ENCODE data around the gene SUGCT. TPM values are rescaled to one million over a fixed set of nuclear protein-coding genes. Genes with fewer than 3 reads are reported as not detected.

Gene SUGCT
- polyA plus RNA-seq, 12 donors = 2.0 to 42.9 (median 2.8) TPM; not detected in 1

GRCh38 chr7:40865441-40866233 is 730.8 kb downstream of the SUGCT start:
- DNase-seq = no peak

- DNase-seq = peak; percentile 21
Measured at GRCh38 chr7:40866601-40867000, 731.8 kb downstream of the SUGCT start.

- no peak for DNase-seq
Measured at GRCh38 chr7:40870108-40870507, 735.3 kb downstream of the SUGCT start.

DNA sequence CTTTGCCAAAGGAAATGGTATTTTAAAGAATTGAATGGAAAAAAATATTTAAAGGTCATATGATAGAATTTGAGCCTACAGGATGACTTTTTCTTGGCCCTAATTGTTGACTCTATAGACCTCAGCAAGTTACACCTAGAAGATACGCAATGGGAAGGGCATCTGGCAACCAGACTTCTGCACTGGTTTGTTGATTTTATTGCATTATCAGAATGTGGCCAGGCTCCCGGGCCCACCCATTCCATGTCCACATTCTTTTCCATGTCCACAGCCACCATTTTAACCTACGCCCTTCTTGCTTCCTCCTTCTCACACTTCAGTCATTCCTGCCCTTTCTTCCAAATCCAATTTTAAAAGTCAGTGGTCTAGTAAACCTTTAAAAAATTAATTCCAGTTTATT is 738.4 kb downstream of the SUGCT start:
- no peak for DNase-seq

DNA sequence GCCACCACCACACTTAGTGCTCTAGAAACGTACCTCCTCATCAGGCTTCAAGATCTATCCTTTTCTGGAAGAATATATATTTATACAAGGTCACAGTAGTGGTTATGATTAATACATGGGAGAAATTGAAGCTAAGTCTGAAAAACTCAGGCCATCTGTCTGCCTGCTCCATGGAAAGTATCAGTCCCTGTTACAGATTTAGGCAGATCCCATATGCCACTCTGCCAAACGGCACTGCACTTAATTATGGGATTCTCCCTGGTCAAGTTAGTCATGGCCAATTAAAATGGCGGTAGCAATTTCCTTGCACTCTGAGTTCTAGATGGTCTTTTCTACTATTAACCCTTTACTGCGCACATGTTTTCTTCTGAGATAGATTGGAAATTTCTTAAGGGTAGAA is 740.0 kb downstream of the SUGCT start:
- DNase-seq = no peak

- DNase-seq = no peak
Measured at GRCh38 chr7:40876601-40877000, 741.8 kb downstream of the SUGCT start.

GRCh38 chr7:40879941-40880543 is 745.2 kb downstream of the SUGCT start:
- DNase-seq = no peak

GRCh38 chr7:40880581-40880980 is 745.8 kb downstream of the SUGCT start:
- DNase-seq = no peak

GRCh38 chr7:40881405-40881926 is 746.7 kb downstream of the SUGCT start:
- no peak for DNase-seq

GRCh38 chr7:40882071-40882658 is 747.4 kb downstream of the SUGCT start:
- DNase-seq = no peak

DNA sequence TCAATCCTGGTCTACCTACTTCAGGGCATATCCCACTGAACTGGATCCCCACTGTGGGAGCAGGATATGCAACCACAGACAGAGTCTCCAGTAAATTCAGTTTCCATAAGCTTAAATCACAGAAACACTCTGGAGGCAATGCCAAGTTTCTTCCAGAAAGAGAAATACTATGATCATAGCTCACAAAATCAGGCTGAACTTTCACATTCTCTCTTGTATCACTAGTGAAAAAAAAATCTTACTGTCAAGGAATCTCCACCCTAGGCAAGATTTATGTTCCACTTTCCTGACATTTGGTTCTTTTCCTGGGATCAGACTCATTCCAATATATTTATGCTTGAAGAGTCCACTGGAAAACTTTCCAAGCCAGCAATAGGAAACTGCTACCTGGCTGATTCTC is 749.0 kb downstream of the SUGCT start:
- DNase-seq = no peak

DNA sequence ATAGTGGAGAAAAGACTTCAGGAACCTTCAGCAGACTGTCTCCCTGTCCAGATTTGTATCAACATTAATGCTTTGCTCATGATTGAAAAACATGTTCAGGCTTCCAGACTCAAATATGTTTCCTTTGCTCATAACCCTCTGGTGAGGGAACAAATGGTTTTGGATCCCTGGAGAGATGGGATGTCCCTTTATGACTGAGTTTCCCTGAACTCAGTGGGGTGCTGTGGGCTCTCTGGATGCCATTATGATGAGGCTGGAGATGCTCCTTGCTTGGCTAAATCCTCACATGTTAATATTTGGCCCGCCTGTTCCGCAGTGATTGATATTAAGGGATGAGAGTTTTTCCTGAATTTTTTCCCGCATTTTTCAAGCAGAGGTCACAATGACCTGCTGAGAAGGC is 749.4 kb downstream of the SUGCT start:
- DNase-seq = no peak

GRCh38 chr7:40885503-40885902 is 750.7 kb downstream of the SUGCT start:
- no peak for DNase-seq

DNA sequence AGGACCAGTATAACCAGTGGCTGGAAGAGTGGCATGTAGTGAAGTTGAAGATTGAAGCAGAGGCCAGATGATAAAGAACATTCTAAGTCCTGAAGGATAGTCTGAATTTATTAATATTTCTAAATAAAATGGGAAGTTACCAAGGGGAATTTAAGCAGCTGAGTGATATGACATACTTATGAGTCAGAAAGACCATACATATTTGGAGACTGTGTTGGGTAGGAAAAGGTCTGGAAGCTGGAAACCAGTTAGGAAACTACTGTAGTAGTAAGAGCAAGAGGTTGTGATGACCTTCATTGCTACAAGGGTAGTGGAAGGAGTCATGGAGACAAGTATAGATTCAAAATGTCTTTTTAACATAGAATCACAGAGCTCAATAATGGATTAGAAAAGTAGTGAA is 752.3 kb downstream of the SUGCT start:
- no peak for DNase-seq

DNA sequence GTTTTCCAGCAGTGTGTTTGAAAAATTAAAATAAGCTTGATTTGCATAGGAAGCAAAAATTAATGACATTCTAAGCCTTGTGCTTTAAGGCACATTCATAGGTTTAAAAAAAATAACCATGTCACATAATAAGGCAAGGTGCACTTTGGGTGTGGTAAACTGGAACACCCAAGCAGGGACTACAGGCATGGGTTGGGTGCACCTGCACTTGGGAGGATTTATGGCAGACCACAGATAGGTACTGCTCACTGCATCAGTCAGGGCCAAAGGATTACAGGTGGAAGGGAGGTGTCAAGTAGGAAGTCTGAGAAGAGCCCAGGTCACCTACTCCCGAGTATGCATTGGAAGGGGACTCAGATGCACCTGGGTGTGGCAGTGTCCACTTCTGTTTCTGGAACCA is 753.7 kb downstream of the SUGCT start:
- no peak for DNase-seq

DNA sequence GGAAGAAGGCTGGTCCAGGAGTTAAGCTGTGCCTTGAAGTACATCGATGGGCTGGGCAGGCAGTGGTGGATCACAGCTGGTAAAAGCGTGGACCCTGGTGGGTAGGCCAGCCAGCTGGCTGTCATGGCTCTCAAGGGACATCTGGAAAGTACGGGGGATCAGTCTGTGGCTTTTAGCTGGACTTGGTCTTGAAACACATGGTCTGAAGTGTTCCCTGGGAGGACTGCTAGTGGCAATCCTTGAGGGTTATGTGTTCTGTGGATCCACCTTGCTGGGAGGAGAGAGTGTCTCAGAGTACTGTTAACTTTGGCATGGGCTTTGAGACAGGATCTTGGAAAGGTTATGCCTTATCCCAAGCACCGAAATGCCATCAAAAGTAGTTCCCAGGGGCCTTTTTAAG is 754.3 kb downstream of the SUGCT start:
- DNase-seq = no peak

DNA sequence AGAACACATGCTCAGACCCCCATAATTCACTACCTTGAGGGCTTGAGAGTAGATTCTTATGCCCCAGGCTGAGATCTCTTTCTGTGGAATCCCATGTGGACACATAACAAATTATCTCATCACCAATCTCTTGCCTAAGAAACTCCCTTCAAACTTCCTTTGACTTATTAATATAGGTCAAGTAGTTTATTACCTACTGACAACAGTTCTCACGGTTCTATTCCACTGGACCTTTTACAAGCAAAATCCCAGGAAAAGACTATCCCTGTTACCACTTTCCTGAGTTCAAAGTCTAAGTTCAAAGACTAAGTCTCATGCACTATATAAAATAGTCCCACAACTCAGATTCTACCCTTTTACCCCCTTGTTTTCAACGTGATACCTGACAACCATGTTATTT is 754.7 kb downstream of the SUGCT start:
- no peak for DNase-seq

GRCh38 chr7:40890088-40890692 is 755.4 kb downstream of the SUGCT start:
- DNase-seq = no peak

GRCh38 chr7:40891232-40891631 is 756.4 kb downstream of the SUGCT start:
- DNase-seq = no peak

DNA sequence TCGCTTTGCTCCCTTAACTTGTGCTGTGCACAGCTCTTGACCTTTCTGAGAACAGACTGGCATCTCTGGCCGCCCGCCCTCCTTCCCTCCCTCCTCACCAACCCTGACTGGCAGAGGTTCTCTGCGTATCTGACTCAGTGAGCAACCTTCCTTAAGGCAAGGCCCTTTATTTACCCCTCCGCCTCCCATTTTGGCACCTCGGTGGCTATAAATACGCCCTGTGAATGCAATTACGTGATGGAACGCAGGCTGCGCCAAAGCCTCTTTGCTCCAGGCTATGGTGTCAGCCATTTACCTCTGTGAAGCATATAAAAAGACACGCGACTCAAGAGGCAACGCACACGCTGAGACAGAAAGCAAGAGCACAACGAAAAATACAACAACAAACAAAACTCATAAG is 764.3 kb downstream of the SUGCT start:
- DNase-seq = no peak

- no peak for DNase-seq
Measured at GRCh38 chr7:40899636-40900507, 765.1 kb downstream of the SUGCT start.

DNA sequence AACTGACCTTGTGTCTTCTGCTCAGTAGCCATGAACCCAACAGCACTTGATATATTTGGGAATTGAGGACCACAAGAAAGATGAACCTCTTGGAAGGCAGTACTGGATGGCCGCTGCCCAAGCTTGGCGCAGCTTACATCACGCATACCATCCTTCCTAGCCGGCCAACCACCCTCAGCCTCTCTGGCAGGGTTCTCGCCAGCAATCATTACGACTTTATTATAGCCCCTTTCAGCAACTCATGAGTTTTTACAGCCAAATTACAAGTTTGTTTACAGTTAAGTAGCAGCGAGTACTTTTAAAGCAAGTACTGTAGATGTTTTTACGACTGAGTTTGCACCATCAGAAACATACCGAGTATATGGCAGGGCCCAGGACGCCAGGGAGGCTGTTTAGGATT is 769.1 kb downstream of the SUGCT start:
- DNase-seq = no peak
